OCI-LY1 (cell line): ENCODE results near the gene ITCH.
"Not testable (repeated sequence)": the region's sequence is repeated elsewhere in the genome, so short reads cannot be mapped to it uniquely, and the experiment has no call there.

Source experiments
- H2AFZ ChIP-seq: fragments of 200-600 bp; sonication (generic), shearing (Covaris generic); 2 replicates; pipeline ENCODE4 v1.6.0; 2014; ENCODE audit warnings: antibody characterized with exemption, mild to moderate bottlenecking, low read length
- H3F3A ChIP-seq: fragments of 200-600 bp; sonication (generic), shearing (Covaris generic); 2 replicates; pipeline ENCODE4 v1.6.0; 2014; ENCODE audit warnings: mild to moderate bottlenecking, antibody characterized with exemption, low read length, moderate library complexity; ENCODE audit not compliant: insufficient read depth
- H3K27ac ChIP-seq: fragments of 200-600 bp; sonication (generic); 2 replicates; pipeline ENCODE4 v1.5.1; 2014; ENCODE audit warnings: low read length, mixed run types, mild to moderate bottlenecking, low read depth; ENCODE audit not compliant: poor library complexity, severe bottlenecking
- H3K27me3 ChIP-seq: fragments of 200-600 bp; sonication (generic); 2 replicates; pipeline ENCODE4 v1.6.0; 2014; ENCODE audit warnings: antibody characterized with exemption, mild to moderate bottlenecking, low read length, moderate library complexity; ENCODE audit not compliant: insufficient read depth
- H3K36me3 ChIP-seq: fragments of 200-600 bp; sonication (generic); 2 replicates; pipeline ENCODE4 v1.6.1; 2014; ENCODE audit warnings: mild to moderate bottlenecking, antibody characterized with exemption, low read length, moderate library complexity, mixed read lengths; ENCODE audit not compliant: insufficient read depth
- H3K4me1 ChIP-seq: fragments of 200-600 bp; sonication (generic); 2 replicates; pipeline ENCODE4 v1.5.1; 2014; ENCODE audit warnings: mild to moderate bottlenecking, low read length, moderate library complexity; ENCODE audit not compliant: insufficient read depth, severe bottlenecking
- H3K4me2 ChIP-seq: fragments of 200-600 bp; sonication (generic), shearing (Covaris generic); 2 replicates; pipeline ENCODE4 v1.6.1; 2014; ENCODE audit warnings: low read length
- H3K4me3 ChIP-seq: fragments of 200-600 bp; sonication (generic); 2 replicates; pipeline ENCODE4 v1.5.1; 2014; ENCODE audit warnings: low read length, low read depth, mild to moderate bottlenecking, mixed read lengths; ENCODE audit not compliant: poor library complexity, severe bottlenecking
- H3K79me2 ChIP-seq: fragments of 200-600 bp; shearing (Covaris generic); 2 replicates; pipeline ENCODE4 v1.6.1; 2016; ENCODE audit warnings: mixed run types, low read length, mixed read lengths; ENCODE audit not compliant: insufficient read depth
- H3K9ac ChIP-seq: fragments of 200-600 bp; sonication (generic), shearing (Covaris generic); 2 replicates; pipeline ENCODE4 v1.6.1; 2014; ENCODE audit warnings: mild to moderate bottlenecking, low read length, mixed read lengths
- H3K9me2 ChIP-seq: fragments of 200-600 bp; sonication (generic), shearing (Covaris generic); 2 replicates; pipeline ENCODE4 v1.6.1; 2014; ENCODE audit warnings: low read depth, mild to moderate bottlenecking, low read length, mixed read lengths
- H3K9me3 ChIP-seq: fragments of 200-600 bp; shearing (Covaris generic); 2 replicates; pipeline ENCODE4 v1.6.1; 2014; ENCODE audit warnings: low read length, mixed read lengths
- H4K20me1 ChIP-seq: fragments of 200-600 bp; sonication (generic), shearing (Covaris generic); 2 replicates; pipeline ENCODE4 v1.6.0; 2016; ENCODE audit warnings: mild to moderate bottlenecking, low read length; ENCODE audit not compliant: insufficient read depth
- CTCF ChIP-seq: fragments of 200-600 bp; sonication (generic), shearing (Covaris generic); IDR thresholded peaks from 2 replicates; pipeline ENCODE4 v1.5.1; 2017; ENCODE audit warnings: mild to moderate bottlenecking, antibody characterized with exemption, low read length, moderate library complexity, mixed read lengths
- EZH2 ChIP-seq: fragments of 200-600 bp; sonication (generic), shearing (Covaris generic); IDR thresholded peaks from 2 replicates; pipeline ENCODE4 v1.8.0; 2017; ENCODE audit warnings: borderline replicate concordance, mixed run types, mild to moderate bottlenecking, antibody characterized with exemption, low read length, moderate library complexity, mixed read lengths

Gene ITCH

DNA sequence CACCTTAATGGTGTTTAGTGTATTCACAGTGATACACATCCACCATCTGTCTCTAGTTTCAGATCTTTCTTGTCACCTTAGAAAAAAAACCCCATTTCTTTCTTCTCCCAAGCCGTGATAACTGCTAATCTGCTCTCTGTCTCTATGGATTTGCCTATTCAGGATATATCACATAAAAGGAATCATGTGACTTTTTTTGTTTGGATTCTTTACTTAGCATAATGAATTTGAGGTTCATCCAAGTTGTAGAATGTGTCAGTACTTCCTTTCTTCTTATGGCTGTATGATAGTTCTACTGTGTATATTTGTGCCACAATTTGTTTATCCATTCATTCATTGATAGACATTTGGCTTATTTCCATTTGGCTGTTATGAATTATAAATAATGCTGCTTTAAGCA lies 57.1 kb downstream of the ITCH start:
- Histone ChIP-seq H3K4me3 (no peak overlapping the region), H3K27me3 (no peaks in the 10 kb centered on the region), H3K4me1 (peaks cover 15% of the 10 kb centered on the region), H3K36me3 (peaks cover 91% of the 10 kb centered on the region), H3K27ac (no peak overlapping the region), H3K9me3 (no peaks in the 10 kb centered on the region), H3K79me2 (no peaks in the 10 kb centered on the region), H2AFZ (no peak overlapping the region), H4K20me1 (no peaks in the 10 kb centered on the region), H3K9me2 (no peaks in the 10 kb centered on the region), H3K4me2 (no peak overlapping the region), H3K9ac (no peak overlapping the region), H3F3A (no peaks in the 10 kb centered on the region)
- no peak for TF ChIP-seq EZH2
- no peak for TF ChIP-seq CTCF

DNA sequence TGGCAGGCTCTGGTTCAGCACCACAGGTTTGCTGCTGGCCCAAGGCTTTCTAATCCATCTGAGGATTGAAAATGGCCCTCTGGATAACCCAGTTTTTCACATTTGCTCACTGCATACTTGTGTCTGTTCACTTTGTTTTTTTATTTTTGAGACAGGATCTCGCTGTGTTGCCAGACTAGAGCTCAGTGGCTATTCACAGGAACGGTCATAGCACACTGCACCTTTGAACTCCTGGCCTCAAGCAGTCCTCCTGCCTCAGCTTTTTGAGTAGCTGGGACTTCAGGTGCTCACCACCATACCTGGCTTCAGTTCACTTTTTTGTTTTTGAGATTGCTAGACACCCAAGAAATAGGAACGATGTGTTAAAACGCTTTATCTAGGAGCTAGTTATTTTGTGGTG lies 57.9 kb downstream of the ITCH start:
- Histone ChIP-seq H3F3A (no peaks in the 10 kb centered on the region), H3K4me3 (no peak overlapping the region), H3K79me2 (no peaks in the 10 kb centered on the region), H3K9me3 (no peaks in the 10 kb centered on the region), H3K9ac (no peak overlapping the region), H4K20me1 (no peaks in the 10 kb centered on the region), H3K36me3 (peaks cover 89% of the 10 kb centered on the region), H3K4me1 (peaks cover 8% of the 10 kb centered on the region), H3K27ac (no peak overlapping the region), H3K4me2 (no peak overlapping the region), H3K9me2 (no peaks in the 10 kb centered on the region), H3K27me3 (no peaks in the 10 kb centered on the region), H2AFZ (no peak overlapping the region)
- no peak for TF ChIP-seq CTCF
- no peak for TF ChIP-seq EZH2

GRCh38 chr20:34421766-34422466 lies 58.8 kb downstream of the ITCH start:
- H3K27ac ChIP-seq = no peak overlapping the region
- no peaks in the 10 kb centered on the region for H3F3A ChIP-seq
- H3K79me2 ChIP-seq = no peaks in the 10 kb centered on the region
- H4K20me1 ChIP-seq = no peaks in the 10 kb centered on the region
- no peaks in the 10 kb centered on the region for H3K9me2 ChIP-seq
- TF ChIP-seq CTCF (no peak), EZH2 (no peak)
- no peaks in the 10 kb centered on the region for H3K9me3 ChIP-seq
- H3K4me2 ChIP-seq = no peak overlapping the region
- peaks cover 86% of the 10 kb centered on the region for H3K36me3 ChIP-seq
- H3K9ac ChIP-seq = no peak overlapping the region
- no peaks in the 10 kb centered on the region for H3K27me3 ChIP-seq
- no peak overlapping the region for H2AFZ ChIP-seq
- H3K4me1 ChIP-seq = no peaks in the 10 kb centered on the region
- H3K4me3 ChIP-seq = no peak overlapping the region

GRCh38 chr20:34425032-34425690 lies 62.1 kb downstream of the ITCH start:
- H3K9ac ChIP-seq, H2AFZ ChIP-seq, H3F3A ChIP-seq, H3K4me1 ChIP-seq, H3K9me3 ChIP-seq, H3K4me2 ChIP-seq, H3K27ac ChIP-seq, H3K27me3 ChIP-seq, H3K79me2 ChIP-seq, H3K9me2 ChIP-seq, H3K4me3 ChIP-seq, H4K20me1 ChIP-seq: not testable (repeated sequence)
- peaks cover 76% of the 10 kb centered on the region for H3K36me3 ChIP-seq
